ENCODE results near the gene OSBP2.

The OSBP2 gene

GRCh38 chr22:30876221-30876751 is 181.6 kb downstream of the OSBP2 start:
- no peaks in the 10 kb centered on the region for H3F3A ChIP-seq (ENCODE audit: control insufficient read depth, insufficient read depth)
- H3K4me1 ChIP-seq (ENCODE audit: control insufficient read depth, low read length): no peaks in the 10 kb centered on the region
- H3K9me2 ChIP-seq (replicated peaks; ENCODE audit: control insufficient read depth, low read length): no peaks in the 10 kb centered on the region
- no peak overlapping the region for H3K4me3 ChIP-seq (ENCODE audit: low read length)
- TF ChIP-seq, protein P1, sequence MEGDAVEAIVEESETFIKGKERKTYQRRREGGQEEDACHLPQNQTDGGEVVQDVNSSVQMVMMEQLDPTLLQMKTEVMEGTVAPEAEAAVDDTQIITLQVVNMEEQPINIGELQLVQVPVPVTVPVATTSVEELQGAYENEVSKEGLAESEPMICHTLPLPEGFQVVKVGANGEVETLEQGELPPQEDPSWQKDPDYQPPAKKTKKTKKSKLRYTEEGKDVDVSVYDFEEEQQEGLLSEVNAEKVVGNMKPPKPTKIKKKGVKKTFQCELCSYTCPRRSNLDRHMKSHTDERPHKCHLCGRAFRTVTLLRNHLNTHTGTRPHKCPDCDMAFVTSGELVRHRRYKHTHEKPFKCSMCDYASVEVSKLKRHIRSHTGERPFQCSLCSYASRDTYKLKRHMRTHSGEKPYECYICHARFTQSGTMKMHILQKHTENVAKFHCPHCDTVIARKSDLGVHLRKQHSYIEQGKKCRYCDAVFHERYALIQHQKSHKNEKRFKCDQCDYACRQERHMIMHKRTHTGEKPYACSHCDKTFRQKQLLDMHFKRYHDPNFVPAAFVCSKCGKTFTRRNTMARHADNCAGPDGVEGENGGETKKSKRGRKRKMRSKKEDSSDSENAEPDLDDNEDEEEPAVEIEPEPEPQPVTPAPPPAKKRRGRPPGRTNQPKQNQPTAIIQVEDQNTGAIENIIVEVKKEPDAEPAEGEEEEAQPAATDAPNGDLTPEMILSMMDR (IDR thresholded peaks at IDR 0.05; ENCODE audit: low read depth, low read length, poor library complexity, severe bottlenecking): no peak
- no peaks in the 10 kb centered on the region; the same call in 1 of the 2 replicates for H3K27me3 ChIP-seq (ENCODE audit: control insufficient read depth, low read length)
- no peaks in the 10 kb centered on the region for H3K79me2 ChIP-seq (ENCODE audit: control insufficient read depth, low read length)
- H3K36me3 ChIP-seq (ENCODE audit: control insufficient read depth, low read length): no peaks in the 10 kb centered on the region
- no peaks in the 10 kb centered on the region for H3K9me3 ChIP-seq (ENCODE audit: control insufficient read depth, insufficient read depth, low read length)
- no peak overlapping the region for H3K4me2 ChIP-seq (ENCODE audit: low read length)
- no peak overlapping the region for H3K27ac ChIP-seq (ENCODE audit: low read depth, low read length)
- no peaks in the 10 kb centered on the region for H4K20me1 ChIP-seq (ENCODE audit: control insufficient read depth, insufficient read depth, low read depth, low read length)

- no peaks in the 10 kb centered on the region for H4K20me1 ChIP-seq (ENCODE audit: control insufficient read depth, insufficient read depth, low read depth, low read length)
- H3K4me2 ChIP-seq (ENCODE audit: low read length): no peak overlapping the region
- H3K9me3 ChIP-seq (ENCODE audit: control insufficient read depth, insufficient read depth, low read length): no peaks in the 10 kb centered on the region
- no peaks in the 10 kb centered on the region; the same call in 1 of the 2 replicates for H3K27me3 ChIP-seq (ENCODE audit: control insufficient read depth, low read length)
- H3F3A ChIP-seq (ENCODE audit: control insufficient read depth, insufficient read depth): no peaks in the 10 kb centered on the region
- H3K9me2 ChIP-seq (replicated peaks; ENCODE audit: control insufficient read depth, low read length): no peaks in the 10 kb centered on the region
- no peaks in the 10 kb centered on the region for H3K36me3 ChIP-seq (ENCODE audit: control insufficient read depth, low read length)
- H3K4me1 ChIP-seq (ENCODE audit: control insufficient read depth, low read length): no peaks in the 10 kb centered on the region
- H3K4me3 ChIP-seq (ENCODE audit: low read length): no peak overlapping the region
- TF ChIP-seq, protein P1 (IDR thresholded peaks at IDR 0.05; ENCODE audit: low read depth, low read length, poor library complexity, severe bottlenecking): no peak
- TF ChIP-seq EZH2phosphoT487 (IDR thresholded peaks at IDR 0.05; ENCODE audit: borderline replicate concordance, low read length): no peak
- no peak overlapping the region for H3K27ac ChIP-seq (ENCODE audit: low read depth, low read length)
- H3K79me2 ChIP-seq (ENCODE audit: control insufficient read depth, low read length): no peaks in the 10 kb centered on the region
Measured at GRCh38 chr22:30876915-30877553, 182.4 kb downstream of the OSBP2 start.

GRCh38 chr22:30877662-30878515 is 183.2 kb downstream of the OSBP2 start:
- H3K27ac ChIP-seq (ENCODE audit: low read depth, low read length): no peak overlapping the region
- no peaks in the 10 kb centered on the region for H3K9me2 ChIP-seq (replicated peaks; ENCODE audit: control insufficient read depth, low read length)
- no peak overlapping the region for H3K4me3 ChIP-seq (ENCODE audit: low read length)
- H3K4me2 ChIP-seq (ENCODE audit: low read length): no peak overlapping the region
- no peaks in the 10 kb centered on the region for H4K20me1 ChIP-seq (ENCODE audit: control insufficient read depth, insufficient read depth, low read depth, low read length)
- no peaks in the 10 kb centered on the region for H3K36me3 ChIP-seq (ENCODE audit: control insufficient read depth, low read length)
- no peaks in the 10 kb centered on the region; the same call in 1 of the 2 replicates for H3K27me3 ChIP-seq (ENCODE audit: control insufficient read depth, low read length)
- no peaks in the 10 kb centered on the region for H3K9me3 ChIP-seq (ENCODE audit: control insufficient read depth, insufficient read depth, low read length)
- H3K79me2 ChIP-seq (ENCODE audit: control insufficient read depth, low read length): no peaks in the 10 kb centered on the region
- no peaks in the 10 kb centered on the region for H3F3A ChIP-seq (ENCODE audit: control insufficient read depth, insufficient read depth)
- TF ChIP-seq, protein P1 (IDR thresholded peaks at IDR 0.05; ENCODE audit: low read depth, low read length, poor library complexity, severe bottlenecking): no peak
- TF ChIP-seq EZH2phosphoT487 (IDR thresholded peaks at IDR 0.05; ENCODE audit: borderline replicate concordance, low read length): no peak
- H3K4me1 ChIP-seq (ENCODE audit: control insufficient read depth, low read length): no peaks in the 10 kb centered on the region
